Kidney epithelial cell (primary cell): ENCODE data around the gene PFKFB2. TPM values are rescaled to one million over a fixed set of nuclear protein-coding genes. Genes with fewer than 3 reads are reported as not detected.

Source experiments
- DNase-seq: peaks from one replicate; pipeline ENCODE4 v3.0.0-alpha.2; 2010; ENCODE audit warnings: low read depth
- H3K27me3 ChIP-seq: 2 replicates; pipeline ENCODE4 v1.6.0; 2011; ENCODE audit warnings: low read length; ENCODE audit not compliant: control insufficient read depth, insufficient read depth
- H3K36me3 ChIP-seq: 2 replicates; pipeline ENCODE4 v1.5.1; 2011; ENCODE audit warnings: low read length; ENCODE audit not compliant: control insufficient read depth, insufficient read depth
- H3K4me3 ChIP-seq: 2 replicates; pipeline ENCODE4 v1.5.1; 2011; ENCODE audit warnings: low read depth, mild to moderate bottlenecking, control low read depth, low read length
- total RNA-seq: library from RNA; depleted of rRNA; stranded (reverse); fragments of >200 nt; gene quantifications from 2 replicates; pipeline ENCODE4 v1.2.3, GENCODE V29; 2015
- TF ChIP-seq, protein P1 (sequence below): IDR thresholded peaks from 2 replicates; pipeline ENCODE4 v1.5.1; 2011; ENCODE audit warnings: mild to moderate bottlenecking, moderate library complexity, low read length, control low read depth, inconsistent platforms; ENCODE audit not compliant: insufficient read depth, poor library complexity, severe bottlenecking

PFKFB2 gene
- total RNA-seq, 1 donor from 2014 or later = 15.5 TPM

DNA sequence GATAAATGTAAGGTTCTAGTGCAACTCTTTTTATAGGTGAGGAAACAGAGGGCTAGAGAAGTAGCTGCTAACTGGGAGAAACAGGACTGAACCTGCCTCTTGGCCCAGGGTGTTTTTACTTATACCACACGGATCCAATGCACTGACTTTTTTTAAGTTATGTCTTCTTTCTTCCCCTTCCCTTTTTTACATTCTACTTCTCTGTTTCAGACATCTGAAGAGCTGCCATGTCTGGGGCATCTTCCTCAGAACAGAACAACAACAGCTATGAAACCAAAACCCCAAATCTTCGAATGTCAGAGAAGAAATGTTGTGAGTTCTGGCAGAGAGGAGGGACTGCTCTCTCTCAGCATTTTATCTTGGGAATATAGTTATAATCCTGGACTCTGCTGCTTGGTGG is 1.4 kb downstream of the PFKFB2 start:
- H3K4me3 ChIP-seq = no peak overlapping the region
- DNase-seq = no peak
- TF ChIP-seq, protein P1, sequence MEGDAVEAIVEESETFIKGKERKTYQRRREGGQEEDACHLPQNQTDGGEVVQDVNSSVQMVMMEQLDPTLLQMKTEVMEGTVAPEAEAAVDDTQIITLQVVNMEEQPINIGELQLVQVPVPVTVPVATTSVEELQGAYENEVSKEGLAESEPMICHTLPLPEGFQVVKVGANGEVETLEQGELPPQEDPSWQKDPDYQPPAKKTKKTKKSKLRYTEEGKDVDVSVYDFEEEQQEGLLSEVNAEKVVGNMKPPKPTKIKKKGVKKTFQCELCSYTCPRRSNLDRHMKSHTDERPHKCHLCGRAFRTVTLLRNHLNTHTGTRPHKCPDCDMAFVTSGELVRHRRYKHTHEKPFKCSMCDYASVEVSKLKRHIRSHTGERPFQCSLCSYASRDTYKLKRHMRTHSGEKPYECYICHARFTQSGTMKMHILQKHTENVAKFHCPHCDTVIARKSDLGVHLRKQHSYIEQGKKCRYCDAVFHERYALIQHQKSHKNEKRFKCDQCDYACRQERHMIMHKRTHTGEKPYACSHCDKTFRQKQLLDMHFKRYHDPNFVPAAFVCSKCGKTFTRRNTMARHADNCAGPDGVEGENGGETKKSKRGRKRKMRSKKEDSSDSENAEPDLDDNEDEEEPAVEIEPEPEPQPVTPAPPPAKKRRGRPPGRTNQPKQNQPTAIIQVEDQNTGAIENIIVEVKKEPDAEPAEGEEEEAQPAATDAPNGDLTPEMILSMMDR = no peak
- no peaks in the 10 kb centered on the region for H3K36me3 ChIP-seq
- H3K27me3 ChIP-seq = no peaks in the 10 kb centered on the region

DNA sequence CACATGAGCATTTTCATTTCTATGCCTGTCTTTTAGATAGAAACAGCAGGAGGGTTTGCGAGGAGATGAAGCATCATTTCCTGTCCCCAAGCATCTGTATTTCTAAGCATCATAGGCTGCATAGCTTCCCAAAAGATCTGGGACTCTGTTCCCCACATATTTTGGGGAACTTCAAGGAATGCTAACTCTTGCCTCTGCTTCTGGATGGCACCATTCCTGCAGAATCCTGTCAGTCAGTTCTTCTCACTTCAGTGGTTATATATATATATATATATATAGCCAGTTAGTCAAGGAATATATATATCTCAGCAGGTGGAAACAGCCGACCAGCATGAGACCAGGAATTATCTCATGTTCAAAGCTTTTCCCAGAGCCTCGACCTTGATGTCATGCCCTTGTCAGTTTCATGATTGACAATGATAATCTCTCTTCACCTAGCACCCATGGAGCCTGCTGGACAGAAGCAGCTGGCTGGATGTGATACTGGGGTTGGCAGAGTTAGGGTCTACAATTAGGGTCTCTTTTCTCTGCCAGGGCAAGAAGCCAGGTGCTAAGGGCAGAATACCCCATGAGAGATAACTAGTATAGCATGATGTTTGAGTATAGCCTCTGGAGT is 2.4 kb downstream of the PFKFB2 start:
- Histone ChIP-seq H3K36me3 (no peaks in the 10 kb centered on the region), H3K27me3 (no peaks in the 10 kb centered on the region), H3K4me3 (no peak overlapping the region)
- DNase-seq = no peak
- TF ChIP-seq, protein P1 = no peak

DNA sequence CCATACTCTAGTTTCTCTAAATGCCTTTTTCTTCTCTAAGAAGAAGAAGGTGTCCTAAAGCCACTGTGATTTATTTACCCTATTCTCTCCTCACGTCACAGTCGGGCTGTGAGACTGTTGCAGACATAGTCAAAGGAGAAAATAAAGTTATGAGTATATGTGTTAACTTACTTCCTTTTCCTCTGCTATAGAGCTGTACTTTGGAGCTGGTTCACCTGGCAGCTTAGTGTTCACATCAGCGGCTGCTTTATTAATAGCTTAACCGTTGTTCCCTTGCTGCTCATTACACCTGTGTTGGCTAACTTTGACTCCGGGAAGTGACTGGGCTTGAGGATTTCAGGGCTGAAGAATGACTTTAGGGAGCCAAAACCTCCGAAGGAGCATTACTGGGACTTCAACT is 3.6 kb downstream of the PFKFB2 start:
- DNase-seq = no peak
- H3K4me3 ChIP-seq = no peak overlapping the region
- no peaks in the 10 kb centered on the region for H3K27me3 ChIP-seq
- TF ChIP-seq, protein P1 = no peak
- no peaks in the 10 kb centered on the region for H3K36me3 ChIP-seq

DNA sequence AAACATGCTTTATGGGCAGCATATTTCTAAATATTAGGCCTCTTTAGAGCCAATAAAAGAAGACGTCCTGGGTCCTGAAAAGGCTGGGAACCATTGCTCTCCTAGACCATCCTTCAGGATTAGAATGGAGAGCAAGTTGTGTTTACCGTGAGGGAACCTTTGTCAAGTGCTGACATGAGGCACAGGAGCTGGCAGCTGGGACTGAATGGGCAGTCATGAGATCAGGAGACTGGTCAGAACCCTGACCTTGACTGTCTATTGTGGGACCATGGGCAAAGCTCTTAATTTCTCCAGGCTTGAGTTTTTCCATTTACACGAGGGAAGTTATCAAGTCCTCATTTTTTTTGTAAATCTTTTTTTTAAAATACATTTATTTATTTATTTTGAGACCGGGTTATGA is 5.2 kb downstream of the PFKFB2 start:
- no peak for DNase-seq
- peaks cover 2% of the 10 kb centered on the region for H3K36me3 ChIP-seq
- TF ChIP-seq, protein P1 = no peak
- no peak overlapping the region for H3K4me3 ChIP-seq
- no peaks in the 10 kb centered on the region for H3K27me3 ChIP-seq

- Histone ChIP-seq H3K4me3 (no peak overlapping the region), H3K36me3 (peaks cover 2% of the 10 kb centered on the region), H3K27me3 (no peaks in the 10 kb centered on the region)
- no peak for DNase-seq
- TF ChIP-seq, protein P1 = no peak
These were observed 6.1 kb downstream of the PFKFB2 start for GRCh38 chr1:207058878-207059867.
